ENCODE data around the gene BUD13.

DNA sequence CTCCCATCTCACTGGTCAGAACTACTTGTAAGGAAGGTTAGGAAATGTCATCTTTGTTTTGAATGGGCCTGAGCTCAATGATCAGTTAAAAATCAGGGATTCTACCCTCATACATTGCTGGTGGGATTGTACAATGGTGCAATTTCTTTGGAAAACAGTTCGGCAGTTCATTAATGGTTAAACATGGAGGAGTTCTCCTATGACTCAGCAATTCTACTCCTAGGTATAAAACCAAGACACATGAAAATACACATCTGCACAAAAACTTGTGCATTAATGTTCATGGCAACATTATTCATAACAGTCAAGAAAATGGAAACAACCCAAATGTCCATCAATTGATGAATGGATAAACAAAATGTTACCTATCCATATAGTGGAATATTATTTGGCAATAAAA is 23.8 kb upstream of the BUD13 start:
- TF ChIP-seq POLR2A (IDR thresholded peaks at IDR 0.05) (no peak), CTCF (IDR thresholded peaks at IDR 0.05) (no peak)
